NB4 (cell line): Measurements from ENCODE around the gene GABBR2.

Experiments
- CTCF ChIP-seq: IDR thresholded peaks from one replicate; pipeline ENCODE4 v1.5.1; 2012; ENCODE audit warnings: low read depth, low read length
- POLR2A ChIP-seq: IDR thresholded peaks from 2 replicates; pipeline ENCODE4 v1.6.1; 2011; ENCODE audit warnings: mild to moderate bottlenecking; ENCODE audit not compliant: insufficient read length; ENCODE audit errors: extremely low read depth

GRCh38 chr9:98590101-98590500, 118.6 kb downstream of the GABBR2 start:
- TF ChIP-seq CTCF (no peak), POLR2A (no peak)
